GM18517 (cell line): ENCODE results near the gene SSC4D.
A peak's percentile ranks its signal among the peaks of the same experiment; 100 is the strongest.
"Not testable (repeated sequence)": the region's sequence is repeated elsewhere in the genome, so short reads cannot be mapped to it uniquely, and the experiment has no call there.

Experiments
- ATAC-seq: cut with Tn5 transposase; IDR thresholded peaks from one replicate; pipeline ENCODE4 v1.9.1; 2021; ENCODE audit warnings: mild to moderate bottlenecking, moderate library complexity; ENCODE audit not compliant: unreplicated experiment

SSC4D gene

GRCh38 chr7:76409537-76409936 lies at the start of gene SSC4D:
TSS of gene SSC4D (minus strand) at chr7:76409697. CDS start at chr7:76404439, 5,258 bp downstream.
- ATAC-seq = no peak

- not testable (repeated sequence) for ATAC-seq
Measured at GRCh38 chr7:76458504-76458903, 49.0 kb upstream of the SSC4D start.

- ATAC-seq = not testable (repeated sequence)
Measured at GRCh38 chr7:76457017-76457416, 47.5 kb upstream of the SSC4D start.

GRCh38 chr7:76445577-76446008 lies 36.1 kb upstream of the SSC4D start:
- ATAC-seq = peak; percentile 78

- not testable (repeated sequence) for ATAC-seq
Measured at GRCh38 chr7:76443846-76444245, 34.3 kb upstream of the SSC4D start.

GRCh38 chr7:76442664-76443446 lies 33.4 kb upstream of the SSC4D start:
- ATAC-seq = not testable (repeated sequence)

GRCh38 chr7:76441792-76442191 lies 32.3 kb upstream of the SSC4D start:
- peak; percentile 63 for ATAC-seq

GRCh38 chr7:76440404-76440803 lies 30.9 kb upstream of the SSC4D start:
- ATAC-seq = not testable (repeated sequence)

GRCh38 chr7:76439120-76439888 lies 29.8 kb upstream of the SSC4D start:
- not testable (repeated sequence) for ATAC-seq

GRCh38 chr7:76437873-76438272 lies 28.4 kb upstream of the SSC4D start:
- peak; percentile 73 for ATAC-seq

- no peak for ATAC-seq
Measured at GRCh38 chr7:76430836-76431235, 21.3 kb upstream of the SSC4D start.

GRCh38 chr7:76430211-76430610 lies 20.7 kb upstream of the SSC4D start:
- no peak for ATAC-seq

- no peak for ATAC-seq
Measured at GRCh38 chr7:76428868-76429805, 19.6 kb upstream of the SSC4D start.

GRCh38 chr7:76428149-76428823 lies 18.8 kb upstream of the SSC4D start:
- no peak for ATAC-seq

GRCh38 chr7:76427635-76428034 lies 18.1 kb upstream of the SSC4D start:
- ATAC-seq = no peak

GRCh38 chr7:76426246-76426645 lies 16.7 kb upstream of the SSC4D start:
- ATAC-seq = no peak

GRCh38 chr7:76425558-76425957 lies 16.1 kb upstream of the SSC4D start:
- ATAC-seq = not testable (repeated sequence)

GRCh38 chr7:76425156-76425555 lies 15.7 kb upstream of the SSC4D start:
- no peak for ATAC-seq

- peak; percentile 51 for ATAC-seq
Measured at GRCh38 chr7:76424413-76425111, 15.1 kb upstream of the SSC4D start, which contains the start of gene ZP3. TSS of gene ZP3 (plus strand) at chr7:76424950. CDS start at chr7:76424965, 15 bp downstream.
